ENCODE data around the gene HSD3B7.

HSD3B7 gene

GRCh38 chr16:30982548-30983288 lies 2.3 kb upstream of the HSD3B7 start:
- Histone ChIP-seq H3K36me3 (peaks cover 64% of the 10 kb centered on the region), H3K27me3 (ENCODE audit: insufficient read depth, low read depth, severe bottlenecking) (no peaks in the 10 kb centered on the region), H3K9me3 (ENCODE audit: severe bottlenecking) (no peaks in the 10 kb centered on the region), H3K4me3 (ENCODE audit: low read depth, low read length) (no peak overlapping the region), H3K27ac (no peak overlapping the region)
- no peak for TF ChIP-seq CTCF (IDR thresholded peaks at IDR 0.05; ENCODE audit: low read depth, low read length)
- DNase-seq: no peak

- H3K27me3 ChIP-seq (ENCODE audit: insufficient read depth, low read depth, severe bottlenecking): no peaks in the 10 kb centered on the region
- no peak overlapping the region for H3K27ac ChIP-seq
- peaks cover 61% of the 10 kb centered on the region for H3K36me3 ChIP-seq
- DNase-seq: no peak
- no peaks in the 10 kb centered on the region for H3K9me3 ChIP-seq (ENCODE audit: severe bottlenecking)
- no peak overlapping the region for H3K4me3 ChIP-seq (ENCODE audit: low read depth, low read length)
- no peak for TF ChIP-seq CTCF (IDR thresholded peaks at IDR 0.05; ENCODE audit: low read depth, low read length)
Observed at GRCh38 chr16:30983289-30983889, 1.6 kb upstream of the HSD3B7 start.

GRCh38 chr16:30983898-30984610 lies 953 bp upstream of the HSD3B7 start:
- Histone ChIP-seq H3K9me3 (ENCODE audit: severe bottlenecking) (no peaks in the 10 kb centered on the region), H3K27ac (no peak overlapping the region), H3K36me3 (peaks cover 57% of the 10 kb centered on the region), H3K27me3 (ENCODE audit: insufficient read depth, low read depth, severe bottlenecking) (no peaks in the 10 kb centered on the region), H3K4me3 (ENCODE audit: low read depth, low read length) (no peak overlapping the region)
- no peak for TF ChIP-seq CTCF (IDR thresholded peaks at IDR 0.05; ENCODE audit: low read depth, low read length)
- DNase-seq: no peak

- Histone ChIP-seq H3K27ac (peak overlapping the region; percentile 83), H3K4me3 (ENCODE audit: low read depth, low read length) (peak overlapping the region; percentile 30), H3K9me3 (ENCODE audit: severe bottlenecking) (no peaks in the 10 kb centered on the region), H3K27me3 (ENCODE audit: insufficient read depth, low read depth, severe bottlenecking) (no peaks in the 10 kb centered on the region), H3K36me3 (peaks cover 45% of the 10 kb centered on the region)
- DNase-seq: peak; percentile 90
- TF ChIP-seq CTCF (IDR thresholded peaks at IDR 0.05; ENCODE audit: low read depth, low read length): peak; percentile 72
Observed at GRCh38 chr16:30985401-30986128, 558 bp downstream of the HSD3B7 start.

- H3K9me3 ChIP-seq (ENCODE audit: severe bottlenecking): no peaks in the 10 kb centered on the region
- H3K27me3 ChIP-seq (ENCODE audit: insufficient read depth, low read depth, severe bottlenecking): no peaks in the 10 kb centered on the region
- H3K27ac ChIP-seq: peak overlapping the region; percentile 83; the same call in 1 of the 2 replicates
- peaks cover 40% of the 10 kb centered on the region for H3K36me3 ChIP-seq
- TF ChIP-seq CTCF (IDR thresholded peaks at IDR 0.05; ENCODE audit: low read depth, low read length): 0 out of 2 replicates have a peak, but pooled peaks have one; percentile 2
- H3K4me3 ChIP-seq (ENCODE audit: low read depth, low read length): no peak overlapping the region
- no peak for DNase-seq
Observed at GRCh38 chr16:30986129-30986991, 1.4 kb downstream of the HSD3B7 start.
